HL-60/S4 treated with phorbol 12-myristate 13-acetate at 8.2 ng/mL for 4 days and 3 days (cell line): Measurements from ENCODE around the gene HDHD5.
"Not testable (repeated sequence)": the region's sequence is repeated elsewhere in the genome, so short reads cannot be mapped to it uniquely, and the experiment has no call there.

Source experiments
- in situ Hi-C: fragments of 300-500 bp; cut with MboI; formaldehyde crosslinking; loops from 2 replicates; pipeline ENCODE4 v1.15.0; 2022; ENCODE audit warnings: low sequenced_read_pairs

HDHD5 gene

GRCh38 chr22:17157714-17158113, 1.4 kb downstream of the HDHD5 start:
- in situ Hi-C loops: loop anchor here (5.0 kb wide), 1 partner anchor 50 kb away; no protein-coding TSS in a partner anchor

- in situ Hi-C loops: loop anchor here (5.0 kb wide), 1 partner anchor 49 kb away; no protein-coding TSS in a partner anchor
Observed at GRCh38 chr22:17155941-17156340, 3.1 kb downstream of the HDHD5 start.

- in situ Hi-C loops: no loop called here
Observed at GRCh38 chr22:17152971-17153370, 6.1 kb downstream of the HDHD5 start.

GRCh38 chr22:17152340-17152739, 6.7 kb downstream of the HDHD5 start:
- in situ Hi-C loops: no loop called here

- in situ Hi-C loops: no loop called here
Observed at GRCh38 chr22:17149076-17149815, 9.8 kb downstream of the HDHD5 start.

- in situ Hi-C loops: not testable (repeated sequence)
Observed at GRCh38 chr22:17147458-17147857, 11.6 kb downstream of the HDHD5 start.

GRCh38 chr22:17145021-17145680, 13.9 kb downstream of the HDHD5 start:
- in situ Hi-C loops: no loop called here

- in situ Hi-C loops: no loop called here
Observed at GRCh38 chr22:17143826-17144225, 15.3 kb downstream of the HDHD5 start.

GRCh38 chr22:17143101-17143500, 16.0 kb downstream of the HDHD5 start:
- in situ Hi-C loops: no loop called here

- in situ Hi-C loops: no loop called here
Observed at GRCh38 chr22:17140826-17141766, 18.0 kb downstream of the HDHD5 start.

- in situ Hi-C loops: no loop called here
Observed at GRCh38 chr22:17140022-17140421, 19.1 kb downstream of the HDHD5 start.

GRCh38 chr22:17138513-17138912, 20.6 kb downstream of the HDHD5 start:
- in situ Hi-C loops: no loop called here

- in situ Hi-C loops: no loop called here
Observed at GRCh38 chr22:17137861-17138425, 21.1 kb downstream of the HDHD5 start.

- in situ Hi-C loops: no loop called here
Observed at GRCh38 chr22:17137170-17137569, 21.9 kb downstream of the HDHD5 start.

GRCh38 chr22:17135153-17135760, 23.8 kb downstream of the HDHD5 start:
- in situ Hi-C loops: no loop called here

GRCh38 chr22:17133137-17133536, 25.9 kb downstream of the HDHD5 start:
- in situ Hi-C loops: no loop called here

- in situ Hi-C loops: no loop called here
Observed at GRCh38 chr22:17132112-17132511, 27.0 kb downstream of the HDHD5 start.

- in situ Hi-C loops: no loop called here
Observed at GRCh38 chr22:17131686-17132085, 27.4 kb downstream of the HDHD5 start.

- in situ Hi-C loops: no loop called here
Observed at GRCh38 chr22:17130199-17130598, 28.9 kb downstream of the HDHD5 start.
